GM12878 (cell line): ENCODE results near the gene RNASEH2A. TPM values are rescaled to one million over a fixed set of nuclear protein-coding genes. Genes with fewer than 3 reads are reported as not detected.
A peak's percentile ranks its signal among the peaks of the same experiment; 100 is the strongest.

ENCODE experiments used
- ASH2L ChIP-seq: fragments of 300-600, 200-600 bp; sonication (generic); IDR thresholded peaks from 2 replicates; pipeline ENCODE4 v1.6.1; 2017; ENCODE audit warnings: low read depth, mild to moderate bottlenecking, borderline replicate concordance
- BACH1 ChIP-seq: fragments of 450-650 bp; IDR thresholded peaks from 2 replicates; pipeline ENCODE4 v1.6.1; 2017; ENCODE audit warnings: mild to moderate bottlenecking, borderline replicate concordance
- CBX3 ChIP-seq: fragments of 200-600 bp; sonication (generic); IDR thresholded peaks from 2 replicates; pipeline ENCODE4 v1.6.1; 2016; ENCODE audit warnings: low read depth, borderline replicate concordance
- ESRRA ChIP-seq: IDR thresholded peaks from 2 replicates; pipeline ENCODE4 v1.6.1; 2012; ENCODE audit warnings: mild to moderate bottlenecking, low read length, improper control_type of control experiment
- FOXM1 ChIP-seq: IDR thresholded peaks from 2 replicates; pipeline ENCODE4 v1.6.1; 2012; ENCODE audit warnings: low read depth, mild to moderate bottlenecking, inconsistent platforms, low read length, moderate library complexity
- IRF4 ChIP-seq: IDR thresholded peaks from 2 replicates; pipeline ENCODE4 v1.6.1; 2011; ENCODE audit warnings: low read depth, low read length
- JUND ChIP-seq: IDR thresholded peaks from 2 replicates; pipeline ENCODE4 v1.6.1; 2012; ENCODE audit warnings: low read depth, mild to moderate bottlenecking, low read length, improper control_type of control experiment, moderate library complexity
- KAT2A ChIP-seq: conservative IDR thresholded peaks from 2 replicates; pipeline ENCODE4 v1.6.1; 2011; ENCODE audit warnings: low read depth, low read length; ENCODE audit not compliant: control insufficient read depth
- KLF5 ChIP-seq: fragments of 450-650 bp; IDR thresholded peaks from 2 replicates; pipeline ENCODE4 v1.6.1; 2014; ENCODE audit warnings: mild to moderate bottlenecking; ENCODE audit not compliant: partially characterized antibody
- MEF2B ChIP-seq: fragments of 450-650 bp; IDR thresholded peaks from 2 replicates; pipeline ENCODE4 v1.6.1; 2018; ENCODE audit warnings: mild to moderate bottlenecking, moderate library complexity; ENCODE audit not compliant: partially characterized antibody, poor library complexity, severe bottlenecking
- NBN ChIP-seq: fragments of 450-650 bp; IDR thresholded peaks from 2 replicates; pipeline ENCODE4 v1.6.1; 2016
- SP1 ChIP-seq: IDR thresholded peaks from one replicate; pipeline ENCODE4 v1.6.1; 2011; ENCODE audit warnings: low read depth, low read length
- SRF ChIP-seq, 2 experiments: IDR thresholded peaks; 2 replicates each; pipeline ENCODE4 v1.6.1; 2011; ENCODE audit warnings: low read depth in 2 of 2, low read length in 2 of 2, mild to moderate bottlenecking in 1 of 2, moderate library complexity in 1 of 2
- TBL1XR1 ChIP-seq: IDR thresholded peaks from 2 replicates; pipeline ENCODE4 v1.6.1; 2012; ENCODE audit warnings: low read depth, low read length, improper control_type of control experiment
- TCF12 ChIP-seq: IDR thresholded peaks from 2 replicates; pipeline ENCODE4 v1.6.1; 2011; ENCODE audit warnings: low read depth, mild to moderate bottlenecking, low read length
- WRNIP1 ChIP-seq: IDR thresholded peaks from 2 replicates; pipeline ENCODE4 v1.6.1; 2011; ENCODE audit warnings: low read depth, low read length, improper control_type of control experiment, borderline replicate concordance
- ZNF24 ChIP-seq: fragments of 450-650 bp; IDR thresholded peaks from 2 replicates; pipeline ENCODE4 v1.6.1; 2017; ENCODE audit warnings: antibody characterized with exemption, mild to moderate bottlenecking
- ZNF384 ChIP-seq: IDR thresholded peaks from 2 replicates; pipeline ENCODE4 v1.6.1; 2012; ENCODE audit warnings: low read depth, mild to moderate bottlenecking, low read length, improper control_type of control experiment, borderline replicate concordance
- ZSCAN29 ChIP-seq: fragments of 450-650 bp; IDR thresholded peaks from 2 replicates; pipeline ENCODE4 v1.6.1; 2017; ENCODE audit warnings: mild to moderate bottlenecking, moderate library complexity
- polyA plus RNA-seq, 11 experiments: library from polyadenylated mRNA; depleted of rRNA in 4 of 11; unstranded in 6 of 11; stranded (reverse) in 5 of 11; fragments of >200 nt; fragmentation: Nextera tagmentation in 4 of 11; fragmentation: Illumina TruSeq in 1 of 11; extraction: Ambion mirVana in 4 of 11; extraction: Trizol in 1 of 11; gene quantifications; 1 replicate in 1 of 11; 2 replicates in 10 of 11; pipeline versions ENCODE4 v1.2.1 to v1.2.3, GENCODE V29; 2011 to 2016; ENCODE audit warnings: inconsistent platforms in 2 of 11, missing spikeins in 2 of 11, low read depth in 1 of 11
- total RNA-seq, 4 experiments: library from RNA; depleted of rRNA in 3 of 4; stranded (reverse); fragments of >200 nt in 3 of 4; fragmentation: Illumina TruSeq in 1 of 4; extraction: Trizol in 1 of 4; gene quantifications; 2 replicates each; pipeline versions ENCODE4 v1.2.1 to v1.2.3, GENCODE V29; 2013 to 2021
- TF ChIP-seq, protein P1 (sequence below): fragments of 450-650 bp; IDR thresholded peaks from 2 replicates; pipeline ENCODE4 v1.6.1; 2017; ENCODE audit warnings: mild to moderate bottlenecking, low read depth, inconsistent platforms; ENCODE audit not compliant: poor library complexity, severe bottlenecking
- TF ChIP-seq, protein P2 (sequence below): IDR thresholded peaks from 2 replicates; pipeline ENCODE4 v1.6.1; 2012; ENCODE audit warnings: low read depth, low read length, improper control_type of control experiment
- TF ChIP-seq, protein P3 (sequence below): IDR thresholded peaks from 2 replicates; pipeline ENCODE4 v1.6.1; 2012; ENCODE audit warnings: low read depth, low read length, improper control_type of control experiment
- TF ChIP-seq, protein P4 (sequence below): IDR thresholded peaks from 2 replicates; pipeline ENCODE4 v1.6.1; 2011; ENCODE audit warnings: low read depth, mild to moderate bottlenecking, low read length, moderate library complexity, borderline replicate concordance; ENCODE audit errors: extremely low read depth
- TF ChIP-seq, protein P5 (sequence below): fragments of 150-350 bp; IDR thresholded peaks from 2 replicates; pipeline ENCODE4 v1.6.1; 2014; ENCODE audit warnings: mild to moderate bottlenecking, low read depth, low read length

RNASEH2A gene
- total and polyA plus RNA-seq, 10 of the 15 experiments (the other 5 are each of a cell fraction or from before 2014, with no cell fraction given), result 17.4 to 103 (median 40.4) TPM

DNA sequence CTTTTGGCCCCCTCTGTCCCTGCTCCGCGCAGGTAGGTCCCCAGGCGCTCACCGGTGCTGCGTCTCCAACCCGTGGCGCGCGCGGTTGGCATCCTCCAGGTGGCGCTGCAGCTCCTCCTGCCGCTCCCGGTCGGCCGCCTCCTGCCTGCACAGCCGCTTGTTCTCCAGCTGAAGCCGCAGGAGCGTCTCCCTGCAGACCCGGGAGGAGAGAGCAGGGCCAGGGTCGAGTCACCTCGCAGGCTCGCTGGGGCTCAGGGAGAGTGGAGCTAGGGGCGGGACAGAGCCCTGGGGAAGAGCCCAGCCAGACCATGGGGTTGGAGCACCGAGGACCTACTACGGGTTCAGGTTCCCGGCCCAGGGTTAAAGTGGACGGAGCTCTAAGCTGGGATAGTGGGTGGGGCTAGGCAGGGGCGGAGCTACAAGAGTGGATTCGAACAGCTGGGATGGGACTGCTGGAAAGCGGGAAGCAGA is 40.3 kb upstream of the RNASEH2A start (continued):
- TF ChIP-seq WRNIP1 (no peak), FOXM1 (no peak), TBL1XR1 (no peak), KAT2A (no peak), ZSCAN29 (no peak), JUND (no peak), TCF12 (0 out of 2 replicates have a peak, but pooled peaks have one; percentile 8), ZNF384 (no peak), SP1 (no peak), KLF5 (no peak), BACH1 (no peak), ZNF24 (no peak), CBX3 (no peak), ESRRA (no peak), ASH2L (no peak), MEF2B (no peak), NBN (no peak), SRF (IDR thresholded peaks at IDR 0.05; ENCODE audit: low read depth in 2 of 2, low read length in 2 of 2) (no peak), IRF4 (no peak)
- TF ChIP-seq, protein P1, sequence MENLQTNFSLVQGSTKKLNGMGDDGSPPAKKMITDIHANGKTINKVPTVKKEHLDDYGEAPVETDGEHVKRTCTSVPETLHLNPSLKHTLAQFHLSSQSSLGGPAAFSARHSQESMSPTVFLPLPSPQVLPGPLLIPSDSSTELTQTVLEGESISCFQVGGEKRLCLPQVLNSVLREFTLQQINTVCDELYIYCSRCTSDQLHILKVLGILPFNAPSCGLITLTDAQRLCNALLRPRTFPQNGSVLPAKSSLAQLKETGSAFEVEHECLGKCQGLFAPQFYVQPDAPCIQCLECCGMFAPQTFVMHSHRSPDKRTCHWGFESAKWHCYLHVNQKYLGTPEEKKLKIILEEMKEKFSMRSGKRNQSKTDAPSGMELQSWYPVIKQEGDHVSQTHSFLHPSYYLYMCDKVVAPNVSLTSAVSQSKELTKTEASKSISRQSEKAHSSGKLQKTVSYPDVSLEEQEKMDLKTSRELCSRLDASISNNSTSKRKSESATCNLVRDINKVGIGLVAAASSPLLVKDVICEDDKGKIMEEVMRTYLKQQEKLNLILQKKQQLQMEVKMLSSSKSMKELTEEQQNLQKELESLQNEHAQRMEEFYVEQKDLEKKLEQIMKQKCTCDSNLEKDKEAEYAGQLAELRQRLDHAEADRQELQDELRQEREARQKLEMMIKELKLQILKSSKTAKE, result no peak
- TF ChIP-seq, protein P2, sequence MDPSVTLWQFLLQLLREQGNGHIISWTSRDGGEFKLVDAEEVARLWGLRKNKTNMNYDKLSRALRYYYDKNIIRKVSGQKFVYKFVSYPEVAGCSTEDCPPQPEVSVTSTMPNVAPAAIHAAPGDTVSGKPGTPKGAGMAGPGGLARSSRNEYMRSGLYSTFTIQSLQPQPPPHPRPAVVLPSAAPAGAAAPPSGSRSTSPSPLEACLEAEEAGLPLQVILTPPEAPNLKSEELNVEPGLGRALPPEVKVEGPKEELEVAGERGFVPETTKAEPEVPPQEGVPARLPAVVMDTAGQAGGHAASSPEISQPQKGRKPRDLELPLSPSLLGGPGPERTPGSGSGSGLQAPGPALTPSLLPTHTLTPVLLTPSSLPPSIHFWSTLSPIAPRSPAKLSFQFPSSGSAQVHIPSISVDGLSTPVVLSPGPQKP, result no peak
- TF ChIP-seq, protein P3, sequence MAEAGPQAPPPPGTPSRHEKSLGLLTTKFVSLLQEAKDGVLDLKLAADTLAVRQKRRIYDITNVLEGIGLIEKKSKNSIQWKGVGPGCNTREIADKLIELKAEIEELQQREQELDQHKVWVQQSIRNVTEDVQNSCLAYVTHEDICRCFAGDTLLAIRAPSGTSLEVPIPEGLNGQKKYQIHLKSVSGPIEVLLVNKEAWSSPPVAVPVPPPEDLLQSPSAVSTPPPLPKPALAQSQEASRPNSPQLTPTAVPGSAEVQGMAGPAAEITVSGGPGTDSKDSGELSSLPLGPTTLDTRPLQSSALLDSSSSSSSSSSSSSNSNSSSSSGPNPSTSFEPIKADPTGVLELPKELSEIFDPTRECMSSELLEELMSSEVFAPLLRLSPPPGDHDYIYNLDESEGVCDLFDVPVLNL, result no peak
- TF ChIP-seq, protein P4, sequence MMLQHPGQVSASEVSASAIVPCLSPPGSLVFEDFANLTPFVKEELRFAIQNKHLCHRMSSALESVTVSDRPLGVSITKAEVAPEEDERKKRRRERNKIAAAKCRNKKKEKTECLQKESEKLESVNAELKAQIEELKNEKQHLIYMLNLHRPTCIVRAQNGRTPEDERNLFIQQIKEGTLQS, result no peak
- TF ChIP-seq, protein P5, sequence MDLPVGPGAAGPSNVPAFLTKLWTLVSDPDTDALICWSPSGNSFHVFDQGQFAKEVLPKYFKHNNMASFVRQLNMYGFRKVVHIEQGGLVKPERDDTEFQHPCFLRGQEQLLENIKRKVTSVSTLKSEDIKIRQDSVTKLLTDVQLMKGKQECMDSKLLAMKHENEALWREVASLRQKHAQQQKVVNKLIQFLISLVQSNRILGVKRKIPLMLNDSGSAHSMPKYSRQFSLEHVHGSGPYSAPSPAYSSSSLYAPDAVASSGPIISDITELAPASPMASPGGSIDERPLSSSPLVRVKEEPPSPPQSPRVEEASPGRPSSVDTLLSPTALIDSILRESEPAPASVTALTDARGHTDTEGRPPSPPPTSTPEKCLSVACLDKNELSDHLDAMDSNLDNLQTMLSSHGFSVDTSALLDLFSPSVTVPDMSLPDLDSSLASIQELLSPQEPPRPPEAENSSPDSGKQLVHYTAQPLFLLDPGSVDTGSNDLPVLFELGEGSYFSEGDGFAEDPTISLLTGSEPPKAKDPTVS, result no peak
